HepG2 (cell line): Measurements from ENCODE around the gene FYB2. TPM values are rescaled to one million over a fixed set of nuclear protein-coding genes. Genes with fewer than 3 reads are reported as not detected.

Source experiments
- ATAC-seq: fragments of 200-7000 bp; cut with Tn5 transposase; 3 replicates; pipeline ENCODE4 v1.9.1; 2020; ENCODE audit warnings: mild to moderate bottlenecking, moderate library complexity
- BruUV-seq: library from RNA; stranded (reverse); fragments of 400-500 nt; replicated peaks from 2 replicates; lab custom pipeline; 2021; lab: Mats Ljungman, UMichigan
- CTCF ChIA-PET: fragments of 300-600 bp; formaldehyde crosslinking; extraction: SDS; loops from one replicate; lab custom pipeline; 2021; ENCODE audit warnings: low total read pairs, inconsistent platforms, low intra/inter-chr PET ratio; lab: Yijun Ruan, JAX
- POLR2A ChIA-PET: fragments of 350-600 bp; sonication (Branson Sonifier 250); formaldehyde crosslinking; loops from one replicate; lab custom pipeline; 2020; ENCODE audit warnings: antibody characterized with exemption, inconsistent platforms; lab: Yijun Ruan, JAX
- DNase-seq: peaks from one replicate; pipeline ENCODE4 v3.0.0-alpha.2; 2015; ENCODE audit warnings: low spot score
- FAIRE-seq: peaks from 3 replicates; lab custom pipeline; 2011; peaks lifted over from hg19 to GRCh38; lab: Jason Lieb, UNC
- H2AFZ ChIP-seq: one replicate; pipeline ENCODE4 v1.6.1; 2011; ENCODE audit warnings: low read length, inconsistent platforms
- H3K27ac ChIP-seq: fragments of 300-600 bp; 3 replicates; pipeline ENCODE4 v1.8.0; 2011; ENCODE audit warnings: mixed run types, mild to moderate bottlenecking, mixed read lengths, low read length, inconsistent platforms; ENCODE audit not compliant: insufficient read depth; ENCODE audit errors: extremely low read length
- H3K27me3 ChIP-seq, 2 experiments: fragments of 200-600 bp in 1 of 2; 2 replicates in 1 of 2; 3 replicates in 1 of 2; pipeline versions ENCODE4 v1.6.0 to v1.8.0; 2011; ENCODE audit warnings: low read length in 2 of 2, mild to moderate bottlenecking in 2 of 2, moderate library complexity in 2 of 2, inconsistent platforms in 1 of 2; ENCODE audit not compliant: insufficient read depth in 2 of 2, control insufficient read depth in 1 of 2
- H3K36me3 ChIP-seq, 2 experiments: fragments of 200-600 bp in 1 of 2; replicated peaks in 1 of 2; 2 replicates in 1 of 2; 3 replicates in 1 of 2; pipeline versions ENCODE4 v1.5.1 to v1.8.0; 2011; ENCODE audit warnings: low read length in 2 of 2, inconsistent platforms in 1 of 2; ENCODE audit not compliant: insufficient read depth in 2 of 2, control insufficient read depth in 1 of 2
- H3K4me1 ChIP-seq: 2 replicates; pipeline ENCODE4 v1.5.1; 2012; ENCODE audit warnings: low read length, inconsistent platforms; ENCODE audit not compliant: insufficient read depth
- H3K4me2 ChIP-seq: 2 replicates; pipeline ENCODE4 v1.6.0; 2011; ENCODE audit warnings: low read depth, low read length, inconsistent platforms
- H3K4me3 ChIP-seq, 3 experiments: fragments of 200-600 bp in 1 of 3; sonication (generic), shearing (Covaris generic) in 1 of 3; replicated peaks in 1 of 3; 2 replicates each; pipeline ENCODE4 v1.5.1; 2011 to 2016; ENCODE audit warnings: low read length in 3 of 3, inconsistent platforms in 2 of 3, low read depth in 2 of 3, mild to moderate bottlenecking in 2 of 3, control low read depth in 1 of 3, mixed read lengths in 1 of 3; ENCODE audit not compliant: insufficient read depth in 1 of 3
- H3K79me2 ChIP-seq: one replicate; pipeline ENCODE4 v1.6.1; 2011; ENCODE audit warnings: low read length, inconsistent platforms; ENCODE audit not compliant: insufficient read depth
- H3K9ac ChIP-seq: 2 replicates; pipeline ENCODE4 v1.6.0; 2011; ENCODE audit warnings: mild to moderate bottlenecking, low read depth, low read length, inconsistent platforms; ENCODE audit not compliant: insufficient read depth
- H3K9me3 ChIP-seq: 2 replicates; pipeline ENCODE4 v1.5.1; 2012; ENCODE audit warnings: mild to moderate bottlenecking, low read length
- H4K20me1 ChIP-seq: 2 replicates; pipeline ENCODE4 v1.6.0; 2011; ENCODE audit warnings: inconsistent platforms, mild to moderate bottlenecking, low read length, moderate library complexity; ENCODE audit not compliant: insufficient read depth
- ADNP ChIP-seq: sonication (generic); formaldehyde crosslinking; IDR thresholded peaks from 2 replicates; pipeline ENCODE4 v1.4.0; 2020; ENCODE audit warnings: missing genetic modification reagents
- ARNT ChIP-seq: fragments of 450-650 bp; IDR thresholded peaks from 2 replicates; pipeline ENCODE4 v1.6.1; 2017
- FOXM1 ChIP-seq: sonication (generic); formaldehyde crosslinking; IDR thresholded peaks from 2 replicates; pipeline ENCODE4 v1.5.0; 2020; ENCODE audit warnings: missing genetic modification reagents
- HES4 ChIP-seq: sonication (generic); formaldehyde crosslinking; IDR thresholded peaks from 2 replicates; pipeline ENCODE4 v1.9.0; 2021; ENCODE audit warnings: mild to moderate bottlenecking, missing genetic modification reagents, borderline replicate concordance
- HNRNPK ChIP-seq: fragments of 200-400 bp; formaldehyde crosslinking; IDR thresholded peaks from 2 replicates; pipeline ENCODE4 v1.6.1; 2018; ENCODE audit warnings: low read length, low read depth, moderate library complexity, mild to moderate bottlenecking; ENCODE audit not compliant: poor library complexity, severe bottlenecking
- KAT8 ChIP-seq: IDR thresholded peaks from 2 replicates; pipeline ENCODE4 v1.6.1; 2016; ENCODE audit warnings: missing genetic modification reagents, missing compliant biosample characterization
- RARG ChIP-seq: sonication (generic); formaldehyde crosslinking; IDR thresholded peaks from 2 replicates; pipeline ENCODE4 v1.4.0; 2020; ENCODE audit warnings: low read depth, mild to moderate bottlenecking, missing genetic modification reagents
- SIN3A ChIP-seq: IDR thresholded peaks from 2 replicates; pipeline ENCODE4 v1.6.1; 2011; ENCODE audit warnings: low read depth, mild to moderate bottlenecking, control low read depth, low read length, borderline replicate concordance
- TEAD2 ChIP-seq: sonication (generic); formaldehyde crosslinking; IDR thresholded peaks from 2 replicates; pipeline ENCODE4 v1.9.0; 2021; ENCODE audit warnings: missing genetic modification reagents
- ZFP37 ChIP-seq: sonication (generic); formaldehyde crosslinking; IDR thresholded peaks from 2 replicates; pipeline ENCODE4 v1.4.0; 2020; ENCODE audit warnings: missing genetic modification reagents, borderline replicate concordance
- ZNF431 ChIP-seq: sonication (generic); formaldehyde crosslinking; IDR thresholded peaks from 2 replicates; pipeline ENCODE4 v1.9.0; 2022; ENCODE audit warnings: missing genetic modification reagents, low read depth, mild to moderate bottlenecking, borderline replicate concordance
- ZSCAN22 ChIP-seq: sonication (generic); formaldehyde crosslinking; IDR thresholded peaks from 2 replicates; pipeline ENCODE4 v1.4.0; 2020; ENCODE audit warnings: mild to moderate bottlenecking, missing genetic modification reagents
- WGBS: methylation state at CpG from one replicate; pipeline ENCODE4 v1.1.6; 2017; ENCODE audit warnings: low lambda C conversion rate; 5-methylcytosine and 5-hydroxymethylcytosine counted together
- in situ Hi-C: cut with HindIII; loops from 2 replicates; pipeline ENCODE4 v1.10.0; 2017; ENCODE audit warnings: low pct_unique_long_range_greater_than_20kb; ENCODE audit not compliant: extremely low pct_ligation_motif_present
- intact Hi-C: fragments of 100-400 bp; cut with micrococcal nuclease; formaldehyde crosslinking; loops from one replicate; pipeline ENCODE4 v1.10.0; 2022; ENCODE audit not compliant: unreplicated experiment
- polyA plus RNA-seq, 8 experiments: library from polyadenylated mRNA; depleted of rRNA in 3 of 8; stranded (reverse) in 7 of 8; unstranded in 1 of 8; fragments of >200 nt; fragmentation: Illumina TruSeq in 4 of 8; extraction: Trizol in 4 of 8; gene quantifications; 2 replicates each; pipeline versions ENCODE4 v1.2.1 to v1.2.3, GENCODE V29; 2011 to 2016; ENCODE audit warnings: low read depth in 4 of 8, missing spikeins in 1 of 8, mixed read lengths in 1 of 8; ENCODE audit not compliant: insufficient read depth in 1 of 8
- total RNA-seq, 5 experiments: library from RNA; depleted of rRNA; stranded (reverse); fragments of >200 nt; fragmentation: Illumina TruSeq; extraction: Trizol; gene quantifications; 2 replicates each; pipeline ENCODE4 v1.2.3, GENCODE V29; 2016; ENCODE audit warnings: low read depth in 1 of 5
- TF ChIP-seq, protein P1 (sequence below): sonication (generic); formaldehyde crosslinking; IDR thresholded peaks from 2 replicates; pipeline ENCODE4 v1.8.1; 2023; ENCODE audit warnings: mild to moderate bottlenecking, inconsistent platforms, moderate library complexity, missing genetic modification reagents, borderline replicate concordance

The FYB2 gene
- total and polyA plus RNA-seq, 2 of the 13 experiments (the other 11 are each of a cell fraction or from before 2014, with no cell fraction given) = 1.2 to 2.7 TPM

- Histone ChIP-seq H3K4me1 (0 out of 2 replicates have a peak, but pooled peaks cover 10% of the 10 kb centered on the region), H3K9me3 (peaks cover 8% of the 10 kb centered on the region; the same call in 1 of the 2 replicates), H4K20me1 (no peaks in the 10 kb centered on the region), H3K4me3 (no peak overlapping the region), H3K9ac (no peak overlapping the region), H3K4me2 (no peak overlapping the region), H2AFZ (no peak overlapping the region), H3K27ac (no peak overlapping the region), H3K27me3 (no peaks in the 10 kb centered on the region), H3K79me2 (no peaks in the 10 kb centered on the region), H3K36me3 (no peaks in the 10 kb centered on the region)
- no TSS peak for BruUV-seq
- ATAC-seq = no peak
- POLR2A ChIA-PET = no interaction called here
- DNase-seq = no peak
- WGBS = 96% methylated on average over 3 of the region's 3 CpGs
- FAIRE-seq = no peak
- intact Hi-C loops (no loop called here), in situ Hi-C loops (loop anchor here (25.0 kb wide), 2 partner anchors 444 to 1194 kb away; no protein-coding TSS in a partner anchor)
- CTCF ChIA-PET = no interaction called here
- TF ChIP-seq RARG (CRISPR knock-in tag) (no peak), ZFP37 (no peak), HES4 (CRISPR knock-in tag) (no peak), HNRNPK (no peak), FOXM1 (CRISPR knock-in tag) (no peak), ADNP (CRISPR knock-in tag) (no peak), KAT8 (CRISPR knock-in tag) (no peak), ZSCAN22 (CRISPR knock-in tag) (no peak), ARNT (no peak), ZNF431 (no peak), TEAD2 (CRISPR knock-in tag) (no peak), SIN3A (no peak)
- TF ChIP-seq, protein P1, sequence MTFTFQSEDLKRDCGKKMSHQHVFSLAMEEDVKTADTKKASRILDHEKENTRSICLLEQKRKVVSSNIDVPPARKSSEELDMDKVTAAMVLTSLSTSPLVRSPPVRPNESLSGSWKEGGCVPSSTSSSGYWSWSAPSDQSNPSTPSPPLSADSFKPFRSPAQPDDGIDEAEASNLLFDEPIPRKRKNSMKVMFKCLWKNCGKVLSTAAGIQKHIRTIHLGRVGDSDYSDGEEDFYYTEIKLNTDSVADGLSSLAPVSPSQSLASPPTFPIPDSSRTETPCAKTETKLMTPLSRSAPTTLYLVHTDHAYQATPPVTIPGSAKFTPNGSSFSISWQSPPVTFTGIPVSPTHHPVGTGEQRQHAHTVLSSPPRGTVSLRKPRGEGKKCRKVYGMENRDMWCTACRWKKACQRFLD (CRISPR knock-in tag) = no peak
Measured at GRCh38 chr1:56843544-56843943, 24.3 kb upstream of the FYB2 start.
